Astrocyte (in vitro differentiated cells and primary cell): ENCODE data around the gene RABEP2.
"Not testable (repeated sequence)": the region's sequence is repeated elsewhere in the genome, so short reads cannot be mapped to it uniquely, and the experiment has no call there.

Source experiments
- CTCF ChIP-seq: IDR thresholded peaks from 2 replicates; pipeline ENCODE4 v1.5.1; 2011; ENCODE audit warnings: low read depth, mild to moderate bottlenecking, inconsistent platforms, low read length, moderate library complexity; ENCODE audit not compliant: insufficient read depth
- EZH2 ChIP-seq: IDR thresholded peaks from 2 replicates; pipeline ENCODE4 v1.6.1; 2012; ENCODE audit warnings: mild to moderate bottlenecking, low read length, inconsistent platforms; ENCODE audit not compliant: insufficient read depth

GRCh38 chr16:28867646-28868045, 57.4 kb downstream of the RABEP2 start:
- TF ChIP-seq CTCF, EZH2: not testable (repeated sequence)
